Heart left ventricle (tissue), 13 donors: ENCODE results near the gene FCN3.
A peak's percentile ranks its signal among the peaks of the same experiment; 100 is the strongest.

ENCODE experiments used
- CTCF ChIP-seq, 12 donors: fragments of 200-600 bp; sonication (generic) in 4 of 12; IDR thresholded peaks; one replicate each; pipeline versions ENCODE4 v1.5.0 to v1.8.0; 2018 to 2022; ENCODE audit warnings: antibody characterized with exemption in 12 of 12, mild to moderate bottlenecking in 5 of 12
- POLR2A ChIP-seq, 2 donors: fragments of 450-650 bp; IDR thresholded peaks; one replicate each; pipeline ENCODE4 v1.6.1; 2017; ENCODE audit warnings: antibody characterized with exemption in 2 of 2, mild to moderate bottlenecking in 2 of 2, moderate library complexity in 2 of 2
- donor health status: ischemic (EF 13 %, LVEDD 7.1; RV severe dilation, severe dysfunction).
- donor health status: DM: no; HTN: yes; CAD: no.
- donor health status: DM: no; HTN: no; CAD: no.
- donor health status: ischemic (EF 25% LVEDD 6.9; RV normal size, moderate dysfunction).
- donor health status: ischemic (EF 25% LVEDD 5.7; RV mildly dilated, moderate dysfunction).
- donor health status: ischemic (EF 35%, LVEDD 5.7; RV mildly dilated, moderate dysfunction).
- donor health status: nonischemic (EF 11% LVEDD 7.7; RV severe dilation, severe dysfunction).
- donor health status: DM: yes; HTN: yes; CAD: no.
- donor health status: PGD.
- donor health status: ischemic (EF 29% LVEDD 5.4; RV normal size, mild dysfunction).
- donor health status: nonischemic (EF 23%, LVEDD 6.1; RV moderate dilation, normal function).

DNA sequence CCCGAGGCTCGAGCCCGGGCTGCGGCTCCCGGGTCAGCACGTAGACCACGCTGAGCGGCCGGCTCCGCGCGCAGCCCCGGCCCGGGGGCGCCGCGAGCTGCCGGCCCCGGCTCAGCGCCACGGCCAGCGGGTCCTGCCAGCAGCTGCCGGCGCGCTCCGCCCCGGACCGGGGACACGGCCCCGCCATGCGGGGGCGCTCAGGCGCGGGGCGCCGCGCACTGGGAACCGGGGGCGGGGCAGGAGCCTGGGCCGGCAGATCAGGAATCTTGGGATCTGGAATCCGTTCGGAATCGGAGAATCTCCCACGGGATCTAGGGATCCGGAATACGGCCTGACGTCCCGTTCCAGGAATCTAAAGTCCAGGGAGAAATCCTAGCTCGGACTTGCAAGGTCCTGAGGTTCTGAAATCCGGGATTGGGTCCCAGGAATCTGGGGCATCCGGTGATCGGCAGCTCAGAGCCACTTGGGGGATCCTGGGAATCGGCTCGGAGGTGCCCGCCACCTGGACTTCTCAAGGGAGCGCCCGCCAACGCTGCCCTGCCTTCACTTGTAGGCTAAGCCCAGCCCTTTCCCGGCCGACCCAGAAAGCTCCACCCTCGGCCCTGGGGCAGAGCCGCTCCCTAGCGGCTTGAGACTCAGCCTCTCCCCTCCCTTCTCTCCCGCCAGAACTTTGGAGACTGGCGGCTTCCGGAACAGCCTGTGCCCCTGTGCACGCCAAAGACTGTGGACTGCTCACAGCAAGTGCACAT is 8.0 kb downstream of the FCN3 start, which contains the start of gene MAP3K6:
- TF ChIP-seq CTCF (IDR thresholded peaks at IDR 0.05): peak in 9 of 12 donors; percentile 19 to 51 (median 46)
- peak in 1 of 2 donors; percentile 94 for TF ChIP-seq POLR2A (IDR thresholded peaks at IDR 0.05)
